ENCODE measurements around the gene KLRB1.
"Not testable (repeated sequence)": the region's sequence is repeated elsewhere in the genome, so short reads cannot be mapped to it uniquely, and the experiment has no call there.

Gene KLRB1

GRCh38 chr12:9598363-9598762 is 9.4 kb downstream of the KLRB1 start:
- no peak for DNase-seq (ENCODE audit: extremely low spot score)
- TF ChIP-seq ELF4 (IDR thresholded peaks at IDR 0.05) (no peak), ARNT (IDR thresholded peaks at IDR 0.05) (no peak), L3MBTL2 (conservative IDR thresholded peaks at IDR 0.05) (no peak), FOXA1 (IDR thresholded peaks at IDR 0.05) (no peak), SP1 (IDR thresholded peaks at IDR 0.05) (no peak), FOXM1 (IDR thresholded peaks at IDR 0.05; ENCODE audit: borderline replicate concordance) (no peak), ZNF384 (IDR thresholded peaks at IDR 0.05) (no peak), FOXK2 (IDR thresholded peaks at IDR 0.05) (no peak), CTBP1 (IDR thresholded peaks at IDR 0.05; ENCODE audit: borderline replicate concordance) (no peak)
- POLR2A ChIA-PET = no interaction called here
- CTCF ChIA-PET = no interaction called here

GRCh38 chr12:9597365-9597764 is 10.4 kb downstream of the KLRB1 start:
- CTCF ChIA-PET = no interaction called here
- TF ChIP-seq HDGF (IDR thresholded peaks at IDR 0.05; ENCODE audit: borderline replicate concordance) (no peak), TARDBP (IDR thresholded peaks at IDR 0.05) (no peak), FOXK2 (IDR thresholded peaks at IDR 0.05) (no peak), FOXM1 (IDR thresholded peaks at IDR 0.05; ENCODE audit: borderline replicate concordance) (no peak), SP1 (IDR thresholded peaks at IDR 0.05) (no peak)
- POLR2A ChIA-PET = no interaction called here
- DNase-seq (ENCODE audit: extremely low spot score) = no peak

DNA sequence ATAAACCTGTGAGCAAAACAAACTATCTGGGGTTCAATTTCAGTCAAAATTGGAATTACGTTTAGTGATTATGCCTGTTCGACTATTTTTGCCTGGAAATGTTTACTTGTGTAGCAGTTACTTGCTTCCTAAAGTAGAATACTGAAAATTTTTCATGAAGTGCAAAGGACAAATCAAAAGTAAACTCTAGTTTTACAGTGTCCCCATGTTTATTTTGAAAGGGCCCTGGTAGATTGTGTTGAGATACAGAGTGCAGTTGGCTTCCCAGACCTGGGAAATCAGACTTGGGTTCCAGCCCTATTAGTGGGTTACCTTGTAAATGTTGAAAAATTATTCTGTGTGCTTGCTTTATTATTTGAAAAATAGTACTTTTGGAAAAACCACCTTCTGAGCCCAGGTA is 17.3 kb downstream of the KLRB1 start:
- TF ChIP-seq LEF1 (IDR thresholded peaks at IDR 0.05; ENCODE audit: borderline replicate concordance) (no peak), SP1 (IDR thresholded peaks at IDR 0.05) (no peak), TARDBP (IDR thresholded peaks at IDR 0.05) (no peak), FOXM1 (IDR thresholded peaks at IDR 0.05; ENCODE audit: borderline replicate concordance) (no peak), CTBP1 (IDR thresholded peaks at IDR 0.05; ENCODE audit: borderline replicate concordance) (no peak), FOXA1 (IDR thresholded peaks at IDR 0.05) (no peak), SUZ12 (IDR thresholded peaks at IDR 0.05) (no peak), L3MBTL2 (conservative IDR thresholded peaks at IDR 0.05) (no peak), FOXK2 (IDR thresholded peaks at IDR 0.05) (no peak), BHLHE40 (IDR thresholded peaks at IDR 0.05; ENCODE audit: borderline replicate concordance) (no peak), ARNT (IDR thresholded peaks at IDR 0.05) (no peak), ELF4 (IDR thresholded peaks at IDR 0.05) (no peak), NFRKB (IDR thresholded peaks at IDR 0.05) (no peak), ZNF384 (IDR thresholded peaks at IDR 0.05) (no peak), HDGF (IDR thresholded peaks at IDR 0.05; ENCODE audit: borderline replicate concordance) (no peak)
- TF ChIP-seq, protein P1, sequence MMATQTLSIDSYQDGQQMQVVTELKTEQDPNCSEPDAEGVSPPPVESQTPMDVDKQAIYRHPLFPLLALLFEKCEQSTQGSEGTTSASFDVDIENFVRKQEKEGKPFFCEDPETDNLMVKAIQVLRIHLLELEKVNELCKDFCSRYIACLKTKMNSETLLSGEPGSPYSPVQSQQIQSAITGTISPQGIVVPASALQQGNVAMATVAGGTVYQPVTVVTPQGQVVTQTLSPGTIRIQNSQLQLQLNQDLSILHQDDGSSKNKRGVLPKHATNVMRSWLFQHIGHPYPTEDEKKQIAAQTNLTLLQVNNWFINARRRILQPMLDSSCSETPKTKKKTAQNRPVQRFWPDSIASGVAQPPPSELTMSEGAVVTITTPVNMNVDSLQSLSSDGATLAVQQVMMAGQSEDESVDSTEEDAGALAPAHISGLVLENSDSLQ (IDR thresholded peaks at IDR 0.05) = no peak
- POLR2A ChIA-PET = no interaction called here
- CTCF ChIA-PET = interaction anchor here (0.6 kb wide), 1 partner anchor 319 kb away, joined by 7 read pairs; no protein-coding TSS in a partner anchor
- no peak for DNase-seq (ENCODE audit: extremely low spot score)

GRCh38 chr12:9588749-9589148 is 19.0 kb downstream of the KLRB1 start:
- TF ChIP-seq ELF4 (IDR thresholded peaks at IDR 0.05) = no peak
- TF ChIP-seq CTBP1 (IDR thresholded peaks at IDR 0.05; ENCODE audit: borderline replicate concordance) = no peak
- no peak for TF ChIP-seq TARDBP (IDR thresholded peaks at IDR 0.05)
- no peak for TF ChIP-seq SUZ12 (IDR thresholded peaks at IDR 0.05)
- TF ChIP-seq FOXM1 (IDR thresholded peaks at IDR 0.05; ENCODE audit: borderline replicate concordance) = no peak
- TF ChIP-seq ARNT (IDR thresholded peaks at IDR 0.05) = no peak
- no peak for TF ChIP-seq ZNF384 (IDR thresholded peaks at IDR 0.05)
- TF ChIP-seq L3MBTL2 (conservative IDR thresholded peaks at IDR 0.05) = no peak
- TF ChIP-seq, protein P1 (IDR thresholded peaks at IDR 0.05) = no peak
- no peak for TF ChIP-seq FOXK2 (IDR thresholded peaks at IDR 0.05)
- no peak for TF ChIP-seq LEF1 (IDR thresholded peaks at IDR 0.05; ENCODE audit: borderline replicate concordance)
- no peak for TF ChIP-seq FOXA1 (IDR thresholded peaks at IDR 0.05)
- TF ChIP-seq NFRKB (IDR thresholded peaks at IDR 0.05) = no peak
- TF ChIP-seq HDGF (IDR thresholded peaks at IDR 0.05; ENCODE audit: borderline replicate concordance) = no peak
- no peak for TF ChIP-seq SP1 (IDR thresholded peaks at IDR 0.05)
- TF ChIP-seq BHLHE40 (IDR thresholded peaks at IDR 0.05; ENCODE audit: borderline replicate concordance) = no peak
- POLR2A ChIA-PET = no interaction called here
- CTCF ChIA-PET = no interaction called here
- DNase-seq (ENCODE audit: extremely low spot score) = no peak

GRCh38 chr12:9587987-9588600 is 19.6 kb downstream of the KLRB1 start:
- no peak for DNase-seq (ENCODE audit: extremely low spot score)
- ChIA-PET POLR2A (no interaction called here), CTCF (no interaction called here)
- TF ChIP-seq NFRKB (IDR thresholded peaks at IDR 0.05) (no peak), ELF4 (IDR thresholded peaks at IDR 0.05) (no peak), LEF1 (IDR thresholded peaks at IDR 0.05; ENCODE audit: borderline replicate concordance) (no peak), TARDBP (IDR thresholded peaks at IDR 0.05) (no peak), FOXM1 (IDR thresholded peaks at IDR 0.05; ENCODE audit: borderline replicate concordance) (no peak), BHLHE40 (IDR thresholded peaks at IDR 0.05; ENCODE audit: borderline replicate concordance) (no peak), FOXA1 (IDR thresholded peaks at IDR 0.05) (no peak), L3MBTL2 (conservative IDR thresholded peaks at IDR 0.05) (no peak), ARNT (IDR thresholded peaks at IDR 0.05) (no peak), HDGF (IDR thresholded peaks at IDR 0.05; ENCODE audit: borderline replicate concordance) (no peak), ZNF384 (IDR thresholded peaks at IDR 0.05) (no peak), SUZ12 (IDR thresholded peaks at IDR 0.05) (no peak), SP1 (IDR thresholded peaks at IDR 0.05) (no peak), CTBP1 (IDR thresholded peaks at IDR 0.05; ENCODE audit: borderline replicate concordance) (no peak)

GRCh38 chr12:9577729-9578128 is 30.0 kb downstream of the KLRB1 start:
- DNase-seq (ENCODE audit: extremely low spot score); CTCF ChIA-PET; POLR2A ChIA-PET: not testable (repeated sequence)

DNA sequence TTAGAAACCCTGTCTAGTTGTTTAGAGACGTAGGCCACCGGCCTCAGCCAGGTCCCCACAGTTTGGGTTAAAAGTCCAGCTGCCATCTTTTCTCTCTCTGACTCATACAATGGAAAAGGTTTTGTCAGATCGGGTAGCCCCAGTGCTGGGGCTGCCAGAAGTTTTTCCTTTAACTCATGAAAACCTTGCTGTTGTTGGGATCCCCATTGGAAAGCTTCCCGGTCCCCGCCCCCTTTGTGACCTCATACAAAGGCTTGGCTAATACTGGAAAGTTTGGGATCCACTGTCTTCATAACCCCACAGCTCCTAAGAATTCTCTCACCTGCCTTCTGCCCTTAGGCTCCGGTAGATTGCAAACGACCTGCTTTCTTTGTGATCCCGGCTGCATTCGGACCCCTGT is 40.6 kb downstream of the KLRB1 start:
- POLR2A ChIA-PET; DNase-seq (ENCODE audit: extremely low spot score); CTCF ChIA-PET: not testable (repeated sequence)

DNA sequence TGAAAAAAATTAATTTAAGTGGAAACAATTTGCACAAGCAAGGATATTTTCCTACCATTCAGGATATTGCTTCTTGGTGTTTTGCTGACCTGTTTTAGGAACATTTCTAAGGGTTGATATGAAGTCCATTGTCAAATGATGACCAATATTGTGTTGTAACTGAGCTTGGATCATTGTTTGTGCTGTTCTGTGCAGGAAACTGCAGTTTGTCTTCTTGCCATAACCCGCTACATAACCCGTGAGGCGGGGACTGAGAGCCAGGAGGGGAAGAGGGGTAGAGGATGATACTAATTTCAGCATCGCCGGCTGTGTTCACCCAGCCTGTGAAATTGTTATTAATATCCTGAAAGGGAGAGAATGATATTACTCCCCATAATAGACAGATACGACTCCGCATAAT is 41.6 kb downstream of the KLRB1 start:
- POLR2A ChIA-PET; DNase-seq (ENCODE audit: extremely low spot score); CTCF ChIA-PET: not testable (repeated sequence)

DNA sequence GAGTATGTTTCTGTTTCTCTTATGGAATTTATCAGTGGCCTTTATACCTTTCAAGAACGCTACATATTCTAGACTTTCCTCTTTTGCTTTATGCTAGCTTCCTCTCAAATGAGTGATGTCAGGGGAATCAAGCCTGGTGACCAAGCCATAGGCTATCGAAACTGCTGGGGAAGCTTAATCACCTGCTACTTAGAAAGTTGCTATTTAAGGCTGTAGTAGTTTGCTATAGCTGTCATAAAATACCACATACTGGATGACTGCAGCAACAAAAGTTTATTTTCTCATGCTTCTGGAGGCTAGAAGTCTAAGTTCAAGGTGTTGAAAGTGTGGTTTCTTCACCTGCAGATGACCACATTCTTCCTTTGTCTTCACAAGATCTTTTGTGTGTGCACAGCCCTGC is 43.3 kb downstream of the KLRB1 start:
- DNase-seq (ENCODE audit: extremely low spot score); POLR2A ChIA-PET; CTCF ChIA-PET: not testable (repeated sequence)

- CTCF ChIA-PET; DNase-seq (ENCODE audit: extremely low spot score); POLR2A ChIA-PET: not testable (repeated sequence)
These were observed 44.8 kb downstream of the KLRB1 start for GRCh38 chr12:9562841-9563453.

DNA sequence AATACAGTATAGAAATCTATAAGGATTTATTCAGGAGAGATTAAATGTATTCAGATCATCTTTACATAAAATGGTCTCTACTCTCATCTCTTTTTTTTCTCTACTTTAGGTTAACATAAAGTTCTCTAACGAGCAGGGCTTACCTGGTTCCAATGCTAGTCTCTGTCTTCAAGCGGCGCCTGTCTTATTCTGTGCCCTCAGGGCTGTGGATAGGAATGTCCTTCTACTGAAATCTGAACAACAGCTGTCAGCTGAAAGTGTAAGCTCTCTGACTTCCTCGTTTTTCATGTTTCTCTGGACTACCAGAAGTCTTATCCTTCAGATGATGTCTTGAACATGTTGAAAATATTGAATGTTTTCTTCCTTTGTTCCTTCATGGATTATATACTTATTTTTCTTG is 62.2 kb downstream of the KLRB1 start:
- CTCF ChIA-PET; POLR2A ChIA-PET; DNase-seq (ENCODE audit: extremely low spot score): not testable (repeated sequence)

All from HEK293T (cell line).